ELR (cell line): ENCODE data around the gene THSD7A.

Experiments
- DNase-seq: peaks from one replicate; pipeline ENCODE4 v3.0.0-alpha.2; 2015; ENCODE audit warnings: low read depth

THSD7A gene

GRCh38 chr7:11703829-11704228 is 128.2 kb downstream of the THSD7A start:
- DNase-seq, result no peak

DNA sequence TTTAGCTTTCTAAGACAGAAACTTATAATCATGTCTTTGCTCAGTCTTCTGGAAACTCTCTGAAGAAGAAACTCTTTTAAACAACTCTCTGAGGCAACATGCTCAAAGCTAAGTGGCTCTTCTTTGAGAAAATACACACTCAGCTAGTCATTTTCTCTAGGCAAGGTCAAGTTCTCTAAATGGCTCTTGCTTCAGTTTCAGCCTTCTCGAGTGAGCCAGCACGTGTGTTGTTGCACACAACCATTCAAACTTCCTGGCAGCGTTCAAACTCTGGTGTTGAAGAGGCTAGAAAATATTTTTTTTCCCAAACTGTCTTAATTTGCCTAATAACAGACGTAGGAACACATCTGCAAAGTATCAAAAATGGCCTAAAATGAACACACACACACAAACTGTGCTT is 129.1 kb downstream of the THSD7A start:
- no peak for DNase-seq

DNA sequence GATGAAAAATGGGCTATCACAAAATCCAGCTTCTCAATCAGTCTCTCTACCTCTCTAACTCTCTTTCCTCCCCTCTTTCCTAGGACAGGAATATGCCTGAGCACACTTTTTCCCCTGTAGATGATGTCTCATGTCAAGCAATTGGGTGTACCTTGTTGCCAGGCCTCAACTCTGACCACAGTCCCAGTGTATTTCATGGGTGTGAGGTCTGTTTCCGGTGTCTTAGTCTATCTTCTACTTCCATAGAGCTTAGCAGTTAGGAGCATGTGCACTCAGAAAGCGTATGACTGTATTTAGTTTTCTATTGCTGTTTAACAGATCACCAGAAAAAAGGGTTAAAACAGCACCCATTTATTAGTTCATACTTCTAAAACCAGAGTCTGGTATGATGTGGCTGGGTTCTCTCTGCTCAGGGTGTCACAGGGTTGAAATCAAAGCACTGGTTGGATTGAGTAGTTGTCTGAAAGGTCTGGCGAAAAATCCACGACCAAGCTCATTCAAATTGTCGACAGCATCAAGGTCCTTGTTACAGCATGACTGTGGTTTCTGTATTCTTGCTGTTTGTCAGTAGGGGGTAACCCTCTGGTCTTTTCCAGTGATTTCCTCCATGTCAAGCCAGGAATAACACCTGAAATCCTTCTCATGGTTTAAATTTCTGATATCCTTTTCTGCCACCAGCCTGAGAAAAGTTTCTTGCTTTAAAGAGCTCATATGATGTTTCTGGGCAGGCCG is 130.0 kb downstream of the THSD7A start:
- peak; percentile 13 for DNase-seq

- no peak for DNase-seq
Observed at GRCh38 chr7:11699666-11700065, 132.3 kb downstream of the THSD7A start.

DNA sequence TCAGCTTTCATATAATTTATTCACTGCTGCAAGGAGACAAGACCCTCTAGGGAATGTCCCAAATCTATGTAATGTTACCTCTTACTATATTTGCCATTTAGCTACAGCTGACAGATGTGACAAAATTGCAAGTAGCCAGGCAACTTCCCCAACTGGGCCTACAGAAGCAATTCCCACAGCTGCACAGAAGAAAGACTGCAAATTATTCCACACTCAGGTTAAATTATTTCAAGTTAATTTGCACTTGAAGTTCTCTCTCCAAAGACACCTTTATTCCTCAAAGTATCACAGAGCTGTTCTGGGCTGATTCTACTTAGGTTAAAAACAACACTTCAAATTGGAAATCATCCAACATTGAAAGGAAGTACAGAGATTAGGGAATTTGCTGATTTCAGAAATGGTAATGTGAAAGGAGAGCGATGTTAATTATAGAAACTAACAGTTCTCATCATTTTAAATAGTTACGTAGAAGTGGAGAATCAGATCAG is 133.6 kb downstream of the THSD7A start:
- DNase-seq, result no peak

GRCh38 chr7:11690395-11690794 is 141.6 kb downstream of the THSD7A start:
- DNase-seq, result no peak

GRCh38 chr7:11689096-11689495 is 142.9 kb downstream of the THSD7A start:
- no peak for DNase-seq

DNA sequence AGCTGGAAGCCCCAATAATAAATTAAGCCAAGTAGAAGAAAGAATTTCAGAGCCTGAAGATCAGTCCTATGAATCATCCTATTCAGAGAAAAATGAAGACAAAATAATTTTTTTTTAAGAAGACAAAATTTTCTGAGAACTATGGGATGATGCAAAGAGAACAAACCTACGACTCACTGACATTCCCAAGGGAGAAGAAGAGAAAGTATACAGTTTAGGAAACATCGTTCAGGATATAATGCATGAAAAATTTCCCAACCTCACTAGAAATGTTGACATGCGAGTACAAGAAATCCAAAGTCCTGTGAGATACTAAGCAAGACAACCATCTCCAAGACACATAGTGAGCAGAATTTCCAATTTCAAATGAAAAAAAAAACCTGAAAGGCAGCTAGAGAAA is 150.5 kb downstream of the THSD7A start:
- no peak for DNase-seq

DNA sequence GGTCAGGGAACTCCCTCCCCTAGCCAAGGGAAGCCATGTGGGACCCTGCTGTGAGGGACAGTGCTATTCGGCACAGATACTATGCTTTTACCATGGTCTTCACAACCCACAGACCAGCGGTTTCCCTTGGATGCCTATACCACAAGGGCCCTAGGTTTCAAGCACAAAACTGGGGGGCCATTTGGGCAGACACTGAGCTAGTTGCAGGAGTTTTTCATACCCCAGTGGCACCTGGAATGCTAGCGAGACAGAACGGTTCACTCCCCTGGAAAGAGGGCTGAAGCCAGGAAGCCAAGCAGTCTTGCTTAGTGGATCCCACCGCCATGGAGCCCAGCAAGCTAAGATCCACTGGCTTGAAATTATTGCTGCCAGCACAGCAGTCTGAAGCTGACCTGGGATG is 156.8 kb downstream of the THSD7A start:
- DNase-seq, result no peak

DNA sequence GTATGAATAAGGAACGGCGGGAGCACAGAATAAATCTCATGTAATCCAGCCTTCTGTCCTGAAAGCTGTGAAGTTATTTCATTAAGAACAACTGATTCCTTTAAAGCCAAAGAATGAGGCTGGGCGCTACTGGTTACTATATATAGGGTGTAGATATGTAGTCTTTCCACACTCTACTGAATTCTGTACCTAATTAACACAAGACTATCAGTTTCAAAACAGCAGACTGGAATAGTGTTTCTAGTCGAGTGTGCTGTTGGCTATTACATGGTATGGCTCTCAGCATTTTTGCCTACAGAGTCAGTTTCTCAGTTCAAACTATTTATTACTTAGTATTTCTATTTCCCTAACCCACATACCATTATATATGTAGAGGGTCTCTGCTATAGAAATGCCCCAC is 163.3 kb downstream of the THSD7A start:
- DNase-seq, result no peak

- DNase-seq, result no peak
Observed at GRCh38 chr7:11667810-11668185, 164.2 kb downstream of the THSD7A start.

DNA sequence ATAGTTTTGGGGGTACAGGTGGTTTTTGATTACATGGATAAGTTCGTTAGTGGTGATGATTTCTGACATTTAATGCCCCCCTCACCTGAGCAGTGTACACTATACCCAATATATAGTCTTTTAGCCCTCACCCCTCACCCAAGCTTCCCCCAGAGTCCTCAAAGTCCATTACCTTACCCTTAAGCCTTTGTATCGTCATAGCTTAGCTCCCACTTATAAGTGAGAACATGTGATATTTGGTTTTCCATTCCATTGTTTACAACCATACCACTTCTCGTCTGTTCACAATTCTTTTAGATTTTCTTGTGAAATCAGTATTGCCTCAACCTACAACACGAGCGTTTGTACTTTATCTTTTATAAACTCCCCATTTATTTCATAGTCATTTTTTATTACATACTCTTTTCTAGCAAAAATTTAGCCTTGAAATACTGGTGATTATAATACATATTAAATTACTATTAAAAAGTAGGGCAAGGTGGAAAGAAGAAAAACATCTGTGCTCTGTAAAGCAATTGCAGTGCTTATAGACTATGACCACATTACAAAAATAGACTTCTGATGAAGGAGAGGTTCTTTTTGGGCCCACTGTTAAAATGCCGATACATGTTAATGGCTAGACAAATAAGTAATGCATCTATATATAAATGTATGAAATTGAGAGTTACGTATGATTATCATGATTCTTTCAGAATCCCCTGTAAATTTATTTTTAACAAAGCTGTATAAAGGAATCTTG is 164.8 kb downstream of the THSD7A start:
- no peak for DNase-seq

GRCh38 chr7:11665357-11665756 is 166.6 kb downstream of the THSD7A start:
- no peak for DNase-seq

GRCh38 chr7:11655642-11656041 is 176.4 kb downstream of the THSD7A start:
- no peak for DNase-seq

DNA sequence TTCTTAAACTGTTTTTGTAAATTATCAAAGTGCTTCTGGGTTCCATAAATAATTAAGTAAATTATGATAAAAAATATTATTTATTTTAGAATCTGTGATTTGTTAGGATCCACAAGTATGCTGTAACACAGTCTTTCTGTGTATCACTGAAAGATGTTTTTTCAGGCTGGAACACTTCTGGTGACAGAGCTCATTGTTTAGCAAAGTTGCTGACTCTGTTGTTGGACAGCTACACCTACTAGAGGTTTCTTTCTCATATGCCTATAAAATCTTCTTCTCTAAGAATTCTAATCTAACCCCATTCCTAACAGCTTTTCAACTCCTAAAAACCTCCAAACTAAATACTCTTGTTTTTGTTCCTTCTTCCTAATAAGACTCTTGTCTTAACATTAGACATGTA is 176.8 kb downstream of the THSD7A start:
- no peak for DNase-seq

DNA sequence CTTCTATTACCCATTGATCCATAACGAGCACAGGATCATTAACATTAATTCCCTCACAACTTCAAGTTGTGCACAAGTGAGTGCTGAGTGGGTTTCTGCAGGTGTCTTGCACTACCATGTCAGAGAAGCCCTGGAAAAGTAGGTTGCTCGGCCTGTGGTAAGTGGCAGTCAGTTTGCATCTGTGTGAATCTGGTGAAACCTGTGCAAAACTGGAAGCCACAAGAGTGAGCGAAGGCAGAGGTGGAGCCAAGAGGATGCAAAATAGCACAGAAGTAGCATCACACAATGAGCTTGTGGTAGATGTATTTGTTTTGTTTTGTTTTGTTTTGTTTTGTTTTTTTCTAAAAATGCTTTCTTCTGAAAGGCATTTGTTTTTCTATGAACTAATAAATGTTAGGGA is 181.5 kb downstream of the THSD7A start:
- DNase-seq, result no peak

DNA sequence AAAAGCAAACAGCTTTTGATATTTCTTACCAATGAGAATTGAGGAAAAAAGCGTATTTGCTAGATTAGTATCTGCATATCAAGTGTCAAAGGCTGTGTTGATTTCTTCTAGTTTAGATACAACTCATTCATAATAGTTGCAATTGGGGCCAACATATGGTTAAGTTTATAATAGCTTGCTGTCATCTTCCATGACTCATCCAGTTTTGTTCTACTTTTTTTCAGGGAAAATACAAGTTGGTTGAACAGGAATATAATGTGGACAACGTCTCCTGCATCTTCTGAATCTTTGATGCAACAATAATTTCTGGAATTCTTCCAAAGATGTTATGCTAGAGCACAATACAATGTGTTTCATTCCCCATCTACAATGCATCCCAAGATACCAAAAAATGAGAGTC is 182.0 kb downstream of the THSD7A start:
- peak; percentile 57 for DNase-seq

GRCh38 chr7:11648980-11649379 is 183.0 kb downstream of the THSD7A start:
- no peak for DNase-seq

- DNase-seq, result no peak
Observed at GRCh38 chr7:11648101-11648500, 183.9 kb downstream of the THSD7A start.

- no peak for DNase-seq
Observed at GRCh38 chr7:11642841-11643240, 189.2 kb downstream of the THSD7A start.

GRCh38 chr7:11642276-11642675 is 189.7 kb downstream of the THSD7A start:
- DNase-seq, result no peak

- DNase-seq, result no peak
Observed at GRCh38 chr7:11638011-11638774, 193.8 kb downstream of the THSD7A start.

DNA sequence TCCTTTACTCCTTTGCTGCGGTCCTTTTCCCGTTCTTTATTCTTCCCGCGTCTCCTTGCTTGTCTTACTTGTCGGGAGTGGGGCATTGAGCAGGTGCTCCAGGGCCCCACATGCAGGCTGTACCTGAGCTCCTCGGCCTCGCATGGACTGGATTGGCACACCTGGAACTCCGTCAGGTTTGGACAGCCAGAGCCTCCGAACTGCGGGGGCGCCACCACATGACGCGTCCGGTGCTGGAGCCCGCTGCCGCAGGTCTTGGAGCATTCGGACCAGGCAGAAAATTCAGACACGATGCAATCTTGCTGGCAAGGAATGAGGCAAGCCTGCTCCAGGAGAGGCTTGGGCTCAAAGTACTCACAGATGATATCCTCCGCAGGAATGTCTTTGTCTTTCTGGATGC is 195.7 kb downstream of the THSD7A start:
- DNase-seq, result no peak
